ENCODE data around the gene EVX2. TPM values are rescaled to one million over a fixed set of nuclear protein-coding genes. Genes with fewer than 3 reads are reported as not detected.

Gene EVX2
- total and polyA plus RNA-seq, 2 of the 13 experiments (the other 11 are each of a cell fraction or from before 2014, with no cell fraction given): not detected

DNA sequence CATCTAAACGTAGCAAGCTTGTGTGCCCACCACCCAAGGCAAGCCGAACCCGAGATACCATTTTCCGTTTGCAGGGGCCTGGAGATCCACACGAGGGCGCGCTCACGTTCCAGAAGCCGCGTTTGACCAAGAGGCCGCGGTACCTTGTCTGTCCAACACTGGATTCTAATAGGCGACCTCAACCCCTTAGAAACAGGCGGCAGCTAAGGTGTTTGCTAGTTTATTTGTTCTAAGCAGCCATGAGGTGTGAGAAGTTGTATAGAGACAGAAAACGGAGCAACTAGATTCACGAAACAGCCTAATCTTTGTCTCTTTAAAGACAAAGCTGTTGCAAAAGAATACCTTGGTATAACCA lies 27.5 kb upstream of the EVX2 start (continued):
- TF ChIP-seq, protein P1, sequence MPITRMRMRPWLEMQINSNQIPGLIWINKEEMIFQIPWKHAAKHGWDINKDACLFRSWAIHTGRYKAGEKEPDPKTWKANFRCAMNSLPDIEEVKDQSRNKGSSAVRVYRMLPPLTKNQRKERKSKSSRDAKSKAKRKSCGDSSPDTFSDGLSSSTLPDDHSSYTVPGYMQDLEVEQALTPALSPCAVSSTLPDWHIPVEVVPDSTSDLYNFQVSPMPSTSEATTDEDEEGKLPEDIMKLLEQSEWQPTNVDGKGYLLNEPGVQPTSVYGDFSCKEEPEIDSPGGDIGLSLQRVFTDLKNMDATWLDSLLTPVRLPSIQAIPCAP (CRISPR knock-in tag; IDR thresholded peaks at IDR 0.05; ENCODE audit: low read depth): no peak
- TF ChIP-seq, protein P2, sequence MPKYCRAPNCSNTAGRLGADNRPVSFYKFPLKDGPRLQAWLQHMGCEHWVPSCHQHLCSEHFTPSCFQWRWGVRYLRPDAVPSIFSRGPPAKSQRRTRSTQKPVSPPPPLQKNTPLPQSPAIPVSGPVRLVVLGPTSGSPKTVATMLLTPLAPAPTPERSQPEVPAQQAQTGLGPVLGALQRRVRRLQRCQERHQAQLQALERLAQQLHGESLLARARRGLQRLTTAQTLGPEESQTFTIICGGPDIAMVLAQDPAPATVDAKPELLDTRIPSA (CRISPR knock-in tag; IDR thresholded peaks at IDR 0.05; ENCODE audit: borderline replicate concordance): no peak
- TF ChIP-seq HMG20B (CRISPR knock-in tag; conservative IDR thresholded peaks at IDR 0.05) (no peak), MEIS1 (CRISPR knock-in tag; IDR thresholded peaks at IDR 0.05; ENCODE audit: borderline replicate concordance) (no peak), HNRNPL (IDR thresholded peaks at IDR 0.05; ENCODE audit: low read depth, low read length) (no peak), ZNF770 (CRISPR knock-in tag; IDR thresholded peaks at IDR 0.05) (no peak), CTCF (CRISPR knock-in tag; IDR thresholded peaks at IDR 0.05) (peak; percentile 87), ZNF274 (CRISPR knock-in tag; IDR thresholded peaks at IDR 0.05) (no peak), AKNA (CRISPR knock-in tag; IDR thresholded peaks at IDR 0.05; ENCODE audit: borderline replicate concordance) (no peak), SP140L (CRISPR knock-in tag; IDR thresholded peaks at IDR 0.05; ENCODE audit: borderline replicate concordance) (no peak), CHD4 (IDR thresholded peaks at IDR 0.05; ENCODE audit: borderline replicate concordance, low read length) (no peak), DBP (CRISPR knock-in tag; IDR thresholded peaks at IDR 0.05; ENCODE audit: not compliant biosample characterization) (no peak), XRCC5 (optimal IDR thresholded peaks at IDR 0.05; ENCODE audit: low read length) (peak; percentile 94), ZNF501 (CRISPR knock-in tag; IDR thresholded peaks at IDR 0.05) (0 out of 2 replicates have a peak, but pooled peaks have one; percentile 23)
- TF ChIP-seq, protein P3, sequence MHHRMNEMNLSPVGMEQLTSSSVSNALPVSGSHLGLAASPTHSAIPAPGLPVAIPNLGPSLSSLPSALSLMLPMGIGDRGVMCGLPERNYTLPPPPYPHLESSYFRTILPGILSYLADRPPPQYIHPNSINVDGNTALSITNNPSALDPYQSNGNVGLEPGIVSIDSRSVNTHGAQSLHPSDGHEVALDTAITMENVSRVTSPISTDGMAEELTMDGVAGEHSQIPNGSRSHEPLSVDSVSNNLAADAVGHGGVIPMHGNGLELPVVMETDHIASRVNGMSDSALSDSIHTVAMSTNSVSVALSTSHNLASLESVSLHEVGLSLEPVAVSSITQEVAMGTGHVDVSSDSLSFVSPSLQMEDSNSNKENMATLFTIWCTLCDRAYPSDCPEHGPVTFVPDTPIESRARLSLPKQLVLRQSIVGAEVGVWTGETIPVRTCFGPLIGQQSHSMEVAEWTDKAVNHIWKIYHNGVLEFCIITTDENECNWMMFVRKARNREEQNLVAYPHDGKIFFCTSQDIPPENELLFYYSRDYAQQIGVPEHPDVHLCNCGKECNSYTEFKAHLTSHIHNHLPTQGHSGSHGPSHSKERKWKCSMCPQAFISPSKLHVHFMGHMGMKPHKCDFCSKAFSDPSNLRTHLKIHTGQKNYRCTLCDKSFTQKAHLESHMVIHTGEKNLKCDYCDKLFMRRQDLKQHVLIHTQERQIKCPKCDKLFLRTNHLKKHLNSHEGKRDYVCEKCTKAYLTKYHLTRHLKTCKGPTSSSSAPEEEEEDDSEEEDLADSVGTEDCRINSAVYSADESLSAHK (CRISPR knock-in tag; IDR thresholded peaks at IDR 0.05; ENCODE audit: borderline replicate concordance): no peak

Data from HepG2 (cell line).